Measurements from ENCODE around the gene GOSR1.
"Not testable (repeated sequence)": the region's sequence is repeated elsewhere in the genome, so short reads cannot be mapped to it uniquely, and the experiment has no call there.

Gene GOSR1

GRCh38 chr17:30547778-30548573 lies 70.8 kb downstream of the GOSR1 start:
- no peak for DNase-seq (ENCODE audit: low spot score)

DNA sequence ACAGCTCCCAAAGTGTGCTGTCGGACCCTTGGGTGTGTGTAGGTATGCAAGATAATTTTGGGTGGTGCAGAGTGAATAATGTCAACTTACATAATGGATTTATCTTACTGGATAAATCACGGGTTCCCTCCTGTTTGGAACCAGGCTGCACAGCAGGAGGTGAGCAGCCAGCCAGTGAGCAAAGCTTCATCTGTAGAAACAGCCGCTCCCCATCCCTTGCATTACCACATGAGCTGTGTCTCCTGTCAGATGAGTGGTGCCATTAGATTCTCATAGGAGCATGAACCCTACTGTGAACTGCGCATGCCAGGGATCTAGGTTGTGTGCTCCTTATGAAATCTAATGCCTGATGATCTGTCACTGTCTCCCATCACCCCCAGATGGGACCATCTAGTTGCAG lies 72.0 kb downstream of the GOSR1 start:
- not testable (repeated sequence) for DNase-seq (ENCODE audit: low spot score)

DNA sequence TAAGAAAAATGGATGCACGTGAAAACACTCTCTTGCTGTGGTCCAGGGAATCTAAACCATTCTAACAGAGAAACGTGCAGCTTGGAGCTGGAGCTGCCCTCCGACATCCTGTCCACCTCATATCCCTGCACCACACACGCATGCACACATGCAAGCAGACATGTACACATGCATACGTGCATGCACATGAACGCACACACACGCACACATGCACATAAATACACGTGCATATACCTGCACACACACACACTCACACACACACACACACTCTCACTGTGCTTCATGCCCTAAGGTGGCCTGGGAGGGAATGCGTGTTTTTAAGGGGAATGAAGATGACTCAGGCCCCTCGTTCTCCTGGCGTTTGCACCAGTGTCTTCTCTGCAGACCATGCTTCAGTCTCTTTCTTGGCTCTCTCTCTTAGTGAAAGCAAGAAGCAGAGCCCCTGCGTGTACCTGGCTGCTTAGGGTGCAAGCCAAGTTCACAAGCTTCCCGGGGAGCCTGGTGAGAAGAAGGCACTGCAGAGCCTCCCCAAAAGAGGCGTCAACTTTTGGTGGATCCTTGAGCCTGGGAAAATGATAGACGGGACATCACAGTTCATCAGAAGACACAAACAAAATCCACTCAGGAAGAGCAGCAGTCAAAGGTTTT lies 72.8 kb downstream of the GOSR1 start:
- no peak for DNase-seq (ENCODE audit: low spot score)

- DNase-seq (ENCODE audit: low spot score) = peak; percentile 3
These were observed 73.5 kb downstream of the GOSR1 start for GRCh38 chr17:30550512-30551273.

DNA sequence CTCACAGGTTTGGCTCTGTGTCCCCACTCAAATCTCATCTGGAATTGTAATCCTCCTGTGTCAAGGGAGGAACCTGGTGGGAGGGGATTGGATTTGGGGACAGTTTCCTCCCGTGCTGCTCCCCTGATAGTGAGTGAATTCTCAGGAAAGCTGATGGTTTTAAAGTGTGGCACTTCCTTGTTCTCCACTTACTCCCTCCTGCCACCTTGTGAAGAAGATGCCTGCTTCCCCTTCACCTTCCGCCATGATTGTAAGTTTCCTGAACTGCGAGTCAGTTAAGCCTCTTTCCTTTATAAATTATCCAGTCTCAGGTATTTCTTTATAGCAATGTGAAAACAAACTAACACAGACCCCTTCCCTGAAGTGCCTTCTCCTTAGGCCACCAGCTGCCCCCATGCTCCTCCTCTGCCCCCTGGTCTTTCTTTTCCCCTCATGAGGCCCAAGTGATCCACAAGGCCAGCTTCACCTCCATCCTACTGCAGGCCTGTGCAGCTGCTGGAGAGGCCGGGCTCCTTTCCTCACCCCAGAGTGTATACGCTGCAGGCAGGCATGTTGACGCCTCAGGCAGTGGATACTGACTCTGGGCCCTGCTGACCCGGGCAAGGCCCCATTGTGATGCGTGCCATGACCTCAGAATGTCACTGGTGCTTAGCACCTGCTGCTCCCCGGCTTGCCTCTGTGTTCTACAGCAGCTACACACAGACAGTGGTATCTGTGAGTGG lies 74.2 kb downstream of the GOSR1 start:
- not testable (repeated sequence) for DNase-seq (ENCODE audit: low spot score)

DNA sequence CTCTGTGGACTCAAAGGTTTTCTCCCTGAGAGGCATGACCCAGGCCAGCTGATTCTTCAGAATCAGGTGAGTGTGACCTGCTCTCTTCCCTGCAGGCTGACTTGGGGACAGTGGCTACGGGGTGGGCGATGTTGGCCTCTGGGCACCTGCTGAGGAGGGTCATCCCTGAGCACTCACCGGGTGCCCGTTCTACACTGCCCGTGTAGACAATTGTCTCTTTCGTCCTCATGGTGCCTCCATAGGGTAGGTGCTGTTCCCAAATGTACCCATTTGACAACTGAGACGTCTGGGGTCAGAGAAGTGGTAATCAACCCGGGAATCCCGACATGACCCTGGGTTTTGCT lies 74.8 kb downstream of the GOSR1 start:
- no peak for DNase-seq (ENCODE audit: low spot score)

- DNase-seq (ENCODE audit: low spot score) = no peak
These were observed 75.9 kb downstream of the GOSR1 start for GRCh38 chr17:30552994-30553566.

DNA sequence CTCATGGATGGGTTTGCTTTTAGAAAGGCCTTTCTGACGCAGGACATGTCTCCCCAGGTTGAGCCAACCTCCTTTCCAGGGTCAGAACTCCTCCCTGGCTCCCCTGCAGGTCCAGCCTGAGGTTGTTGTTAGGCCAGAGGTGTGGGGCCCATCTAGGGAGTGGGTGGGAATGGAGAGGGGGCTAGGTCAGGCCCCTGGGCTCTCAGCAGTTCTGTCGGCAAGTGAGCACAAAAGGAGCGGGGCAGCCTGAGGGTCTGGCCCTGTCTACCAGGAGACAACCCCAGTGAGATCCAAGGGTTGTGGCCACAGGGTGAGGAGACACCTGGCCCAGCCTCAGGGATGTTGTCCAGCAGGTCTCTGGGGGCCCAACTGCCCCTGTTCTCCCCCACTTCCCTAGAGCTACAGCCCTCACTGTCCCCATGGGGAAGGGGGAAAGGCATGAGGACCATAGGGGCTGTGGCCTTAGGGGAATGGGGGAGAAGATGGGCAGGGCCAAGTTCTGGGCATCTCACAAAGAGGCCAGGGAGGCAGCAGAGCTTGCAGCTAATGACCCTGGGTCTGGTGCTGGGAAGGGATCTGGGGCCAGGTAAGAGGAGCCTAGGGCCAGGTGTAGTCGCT lies 76.7 kb downstream of the GOSR1 start:
- not testable (repeated sequence) for DNase-seq (ENCODE audit: low spot score)

DNA sequence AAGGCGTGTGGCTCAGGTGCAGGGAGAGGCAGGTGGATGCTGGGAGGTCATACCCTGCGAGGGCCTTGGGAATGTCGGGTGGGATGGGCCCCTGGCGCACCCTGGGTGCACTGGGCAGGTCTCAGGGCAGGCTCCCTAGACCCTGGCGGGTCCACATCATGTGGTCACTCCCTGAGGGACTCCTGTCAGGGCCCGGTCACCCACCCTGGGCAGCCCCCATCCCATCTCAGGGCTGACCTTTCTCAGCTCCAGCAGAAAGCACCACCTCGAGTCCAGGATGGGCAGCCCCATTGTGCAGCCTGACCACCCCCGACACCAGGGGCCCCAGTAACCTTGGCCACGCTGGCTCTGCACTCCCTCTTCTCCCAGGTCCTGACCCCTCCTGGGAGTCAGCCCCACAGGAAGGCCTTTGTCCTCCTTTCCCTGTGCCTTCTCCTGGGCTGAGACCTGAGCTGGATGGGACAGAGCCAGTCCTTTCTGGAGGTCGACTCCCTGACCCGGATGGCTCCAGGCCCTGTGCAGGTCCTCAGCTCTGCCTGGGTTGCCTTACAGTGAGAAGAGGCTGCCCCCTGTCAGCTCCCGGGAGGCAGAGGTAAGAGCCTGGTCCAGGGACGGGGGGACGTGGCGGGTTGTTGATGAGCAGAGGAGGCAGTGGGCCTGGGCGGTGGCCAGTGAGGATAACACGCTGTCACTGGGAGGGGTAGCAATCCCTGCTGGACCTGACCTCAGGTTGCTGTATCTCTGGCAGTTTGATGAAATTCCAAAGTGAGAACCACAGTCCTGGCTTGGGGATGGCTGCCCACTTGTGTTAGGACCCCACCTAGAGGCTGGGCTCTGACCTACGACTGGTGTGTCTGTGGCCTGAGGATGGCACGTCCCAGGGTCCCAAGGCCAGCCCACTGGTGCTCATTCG lies 77.9 kb downstream of the GOSR1 start:
- DNase-seq (ENCODE audit: low spot score) = no peak

DNA sequence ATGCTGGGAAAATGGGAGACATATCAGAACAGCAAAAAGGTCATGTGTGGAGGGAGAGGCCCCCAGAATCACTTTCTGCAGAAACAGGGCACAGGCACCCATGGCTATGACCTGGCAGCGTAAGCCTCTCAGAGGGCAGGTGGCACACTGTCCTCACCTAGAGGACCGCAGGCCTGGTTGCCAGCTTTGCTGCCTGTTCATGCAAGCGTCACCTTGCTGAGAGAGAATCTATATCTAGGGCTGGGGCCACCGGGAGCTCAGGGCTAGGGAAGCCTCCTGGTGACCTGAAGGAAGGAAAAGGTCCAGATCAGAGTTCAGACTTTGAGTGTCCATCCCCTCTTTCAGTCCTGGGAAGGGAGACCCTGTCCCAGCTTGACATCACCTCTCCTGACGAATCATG lies 78.7 kb downstream of the GOSR1 start:
- DNase-seq (ENCODE audit: low spot score) = no peak

DNA sequence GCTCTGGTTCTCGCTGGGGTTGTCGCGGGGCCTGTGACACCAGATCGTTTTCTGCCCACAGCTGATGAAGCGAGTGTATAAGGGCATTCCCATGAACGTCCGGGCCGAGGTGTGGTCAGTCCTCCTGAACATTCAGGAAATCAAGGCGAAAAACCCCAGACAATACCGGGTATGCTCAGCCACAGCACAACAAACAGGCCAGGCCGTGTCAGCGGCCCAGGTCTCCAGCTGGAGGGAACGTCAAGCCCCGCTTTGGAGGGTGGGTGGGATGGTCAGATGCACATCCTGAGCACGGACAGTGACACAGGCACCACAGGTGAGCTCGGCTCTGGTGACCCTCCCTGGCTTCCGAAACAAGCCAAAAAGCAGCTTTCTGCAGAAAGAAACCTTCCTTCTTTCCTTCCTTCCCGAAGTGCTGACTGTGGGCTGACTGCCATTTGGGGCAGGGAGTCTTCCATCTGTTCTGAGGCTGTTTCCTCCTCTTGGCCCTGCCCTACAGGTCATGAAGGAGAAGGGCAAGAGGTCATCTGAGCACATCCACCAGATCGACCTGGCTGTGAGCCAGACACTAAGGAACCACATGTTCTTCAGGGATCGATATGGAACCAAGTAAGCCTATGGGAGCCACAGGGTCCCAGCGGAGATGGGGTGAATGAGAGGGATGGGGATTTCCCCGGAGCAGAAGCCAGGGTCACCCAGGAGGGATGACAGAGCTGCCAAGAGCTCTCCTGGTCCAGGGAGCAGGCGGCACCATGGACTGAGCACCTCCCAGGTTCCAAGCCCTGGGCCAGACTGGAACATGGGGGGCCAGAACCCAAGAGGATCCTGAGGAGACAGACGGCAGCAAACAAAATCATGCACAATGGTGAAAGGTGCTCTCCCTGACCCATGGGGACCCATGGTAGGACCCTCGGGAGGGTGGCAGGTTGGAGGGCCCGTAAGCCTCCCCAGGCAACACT lies 79.4 kb downstream of the GOSR1 start:
- DNase-seq (ENCODE audit: low spot score) = no peak

DNA sequence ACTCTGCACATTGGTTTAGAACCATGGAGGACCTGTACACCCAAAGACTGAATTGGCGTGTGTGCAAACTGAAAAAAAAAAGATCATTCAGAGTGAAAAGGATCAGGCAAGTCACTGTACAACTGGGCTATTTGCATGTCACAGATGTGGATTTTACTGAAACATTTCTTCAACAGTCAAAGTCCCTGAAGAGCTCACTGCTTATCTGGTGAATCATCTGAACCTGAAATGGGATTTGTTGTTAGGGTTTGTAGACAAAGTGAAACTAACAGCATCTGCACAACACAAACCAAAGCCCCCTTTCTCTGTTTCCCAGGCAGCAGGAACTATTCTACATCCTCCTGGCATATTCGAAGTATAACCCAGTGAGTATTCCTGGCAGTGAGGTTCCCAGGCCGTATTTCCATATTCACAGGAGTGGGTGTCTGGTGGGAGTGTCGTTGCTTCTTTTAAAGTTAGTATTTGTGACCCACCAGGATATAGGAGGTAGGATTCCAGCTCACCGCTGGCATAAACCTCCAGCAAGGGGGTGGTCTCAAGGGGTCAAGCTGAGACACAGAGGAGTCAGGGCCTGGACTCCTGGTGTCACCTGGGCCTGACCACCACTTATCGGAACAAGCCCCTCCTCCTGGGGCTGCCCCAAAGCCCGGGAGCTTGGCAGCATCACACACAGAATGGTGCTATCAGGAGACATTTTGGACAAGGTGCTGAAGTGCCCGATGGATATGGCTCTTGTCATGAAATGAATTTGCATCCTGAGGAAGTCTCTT lies 80.9 kb downstream of the GOSR1 start:
- DNase-seq (ENCODE audit: low spot score) = no peak

DNA sequence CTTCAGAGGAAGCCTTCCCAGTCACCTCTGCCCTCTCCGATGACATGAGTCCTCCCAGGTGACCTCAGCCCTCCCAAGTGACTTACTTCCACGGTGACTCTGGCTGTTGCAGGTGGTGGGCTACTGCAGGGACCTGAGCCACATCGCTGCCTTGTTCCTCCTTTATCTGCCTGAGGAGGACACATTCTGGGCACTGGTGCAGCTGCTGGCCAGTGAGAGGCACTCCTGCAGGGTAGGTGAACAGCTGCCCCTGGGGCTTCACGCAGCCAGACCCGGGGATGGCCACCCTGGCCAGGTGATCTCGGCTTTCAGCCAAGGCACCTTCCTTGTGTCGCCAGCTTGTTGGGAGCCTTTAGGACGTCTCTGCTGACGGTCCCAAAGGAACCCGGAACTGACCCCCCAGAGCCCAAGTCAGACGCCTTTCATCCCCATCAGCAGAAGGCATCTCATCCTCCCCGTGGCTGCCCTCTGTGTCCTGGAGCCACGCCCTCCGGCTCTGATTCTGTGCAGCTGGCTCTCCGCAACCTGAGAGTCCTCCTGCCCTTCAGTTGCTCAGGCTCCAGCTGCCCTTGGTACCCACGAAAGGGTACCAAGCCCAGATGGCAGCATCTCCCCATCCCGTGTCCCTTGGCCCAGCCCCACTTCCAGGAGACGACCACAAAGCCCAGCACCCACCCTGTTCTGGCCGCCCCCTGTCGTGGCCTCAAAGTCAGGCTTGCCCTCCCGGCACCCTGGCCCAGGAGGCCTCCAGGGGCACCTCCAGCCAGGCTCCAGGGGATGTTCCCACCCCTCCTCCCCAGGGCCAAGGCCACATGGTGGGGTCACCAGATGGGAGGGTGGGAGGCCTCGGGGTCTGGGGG lies 81.7 kb downstream of the GOSR1 start:
- DNase-seq (ENCODE audit: low spot score) = no peak

- DNase-seq (ENCODE audit: low spot score) = no peak
These were observed 82.4 kb downstream of the GOSR1 start for GRCh38 chr17:30559656-30560055.

- not testable (repeated sequence) for DNase-seq (ENCODE audit: low spot score)
These were observed 83.2 kb downstream of the GOSR1 start for GRCh38 chr17:30560117-30561026.

DNA sequence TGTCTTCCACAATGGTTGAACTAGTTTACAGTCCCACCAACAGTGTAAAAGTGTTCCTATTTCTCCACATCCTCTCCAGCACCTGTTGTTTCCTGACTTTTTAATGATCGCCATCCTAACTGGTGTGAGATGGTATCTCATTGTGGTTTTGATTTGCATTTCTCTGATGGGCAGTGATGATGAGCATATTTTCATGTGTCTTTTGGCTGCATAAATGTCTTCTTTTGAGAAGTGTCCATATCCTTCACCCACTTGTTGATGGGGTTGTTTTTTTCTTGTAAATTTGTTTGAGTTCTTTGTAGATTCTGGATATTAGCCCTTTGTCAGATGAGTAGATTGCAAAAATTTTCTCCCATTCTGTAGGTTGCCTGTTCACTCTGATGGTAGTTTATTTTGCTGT lies 84.6 kb downstream of the GOSR1 start:
- DNase-seq (ENCODE audit: low spot score) = not testable (repeated sequence)

Measured in CD4-positive, alpha-beta T cell treated with Interleukin-2 at 100 ng/mL for 4 hours (primary cell).